Measurements from ENCODE around the gene PRICKLE4. TPM values are rescaled to one million over a fixed set of nuclear protein-coding genes. Genes with fewer than 3 reads are reported as not detected.
"Not testable (repeated sequence)": the region's sequence is repeated elsewhere in the genome, so short reads cannot be mapped to it uniquely, and the experiment has no call there.

PRICKLE4 gene
- total and polyA plus RNA-seq, 8 donors, result 0.88 to 5.7 (median 1.9) TPM

- WGBS, 2 donors, result 82 to 86% methylated on average over 6 of the region's 6 CpGs
- DNase-seq, result no peak
- intact Hi-C loops (cut with DNase I), result no loop called here
- no peaks in the 10 kb centered on the region for H3K4me1 ChIP-seq
- H3K9me3 ChIP-seq, result no peaks in the 10 kb centered on the region
- no peak for FAIRE-seq
- no peaks in the 10 kb centered on the region for H3K36me3 ChIP-seq
- no peak overlapping the region for H3K27ac ChIP-seq
- no peak for ATAC-seq
- H3K27me3 ChIP-seq, result no peaks in the 10 kb centered on the region
- no peak for TF ChIP-seq CTCF (IDR thresholded peaks at IDR 0.05)
- H3K4me3 ChIP-seq, result no peak overlapping the region
These were observed 21.9 kb upstream of the PRICKLE4 start for GRCh38 chr6:41758641-41759035.

GRCh38 chr6:41759106-41759904 lies 21.3 kb upstream of the PRICKLE4 start:
- intact Hi-C loops (cut with DNase I), result no loop called here
- WGBS, 2 donors, result 79 to 80% methylated on average over 13 of the region's 13 CpGs
- TF ChIP-seq CTCF (IDR thresholded peaks at IDR 0.05), result no peak
- Histone ChIP-seq H3K27ac (no peak overlapping the region), H3K9me3 (no peaks in the 10 kb centered on the region), H3K27me3 (no peaks in the 10 kb centered on the region), H3K36me3 (no peaks in the 10 kb centered on the region), H3K4me1 (no peaks in the 10 kb centered on the region), H3K4me3 (no peak overlapping the region)
- FAIRE-seq (no peak), ATAC-seq (peak in 1 of 4 donors; percentile 24), DNase-seq (no peak)

GRCh38 chr6:41759905-41760579 lies 20.5 kb upstream of the PRICKLE4 start:
- intact Hi-C loops (cut with DNase I), result no loop called here
- FAIRE-seq (no peak), DNase-seq (no peak), ATAC-seq (no peak)
- H3K9me3 ChIP-seq, result no peaks in the 10 kb centered on the region
- H3K27me3 ChIP-seq, result no peaks in the 10 kb centered on the region
- TF ChIP-seq CTCF (IDR thresholded peaks at IDR 0.05), result no peak
- H3K4me1 ChIP-seq, result no peaks in the 10 kb centered on the region
- no peak overlapping the region for H3K4me3 ChIP-seq
- H3K36me3 ChIP-seq, result no peaks in the 10 kb centered on the region
- no peak overlapping the region for H3K27ac ChIP-seq
- WGBS, 2 donors, result 59 to 73% methylated on average over 2 of the region's 2 CpGs

GRCh38 chr6:41763470-41763869 lies 17.1 kb upstream of the PRICKLE4 start:
- DNase-seq (no peak), ATAC-seq (no peak), FAIRE-seq (no peak)
- no peak overlapping the region for H3K27ac ChIP-seq
- H3K27me3 ChIP-seq, result no peaks in the 10 kb centered on the region
- no peak for TF ChIP-seq CTCF (IDR thresholded peaks at IDR 0.05)
- intact Hi-C loops (cut with DNase I), result no loop called here
- H3K9me3 ChIP-seq, result no peaks in the 10 kb centered on the region
- H3K36me3 ChIP-seq, result no peaks in the 10 kb centered on the region
- H3K4me3 ChIP-seq, result no peak overlapping the region
- WGBS, 2 donors, result 32 to 41% methylated on average over 2 of the region's 2 CpGs
- no peaks in the 10 kb centered on the region for H3K4me1 ChIP-seq

- H3K27ac ChIP-seq; ATAC-seq; H3K9me3 ChIP-seq; FAIRE-seq; H3K27me3 ChIP-seq; DNase-seq; H3K4me1 ChIP-seq; intact Hi-C loops (cut with DNase I); H3K36me3 ChIP-seq; H3K4me3 ChIP-seq: not testable (repeated sequence)
- 86 to 87% methylated on average over 4 of the region's 4 CpGs for WGBS, 2 donors
These were observed 14.4 kb upstream of the PRICKLE4 start for GRCh38 chr6:41766043-41766664.

Measured in pancreas (tissue), 10 donors.